Ectodermal cell (in vitro differentiated cells): ENCODE results near the gene GRP.
"Not testable (repeated sequence)": the region's sequence is repeated elsewhere in the genome, so short reads cannot be mapped to it uniquely, and the experiment has no call there.

ENCODE experiments used
- H3K27ac ChIP-seq: 2 replicates; pipeline ENCODE4 v1.7.0; 2013; ENCODE audit warnings: mild to moderate bottlenecking, low read depth, low read length; ENCODE audit not compliant: insufficient read depth, poor library complexity, severe bottlenecking
- H3K27me3 ChIP-seq: 2 replicates; pipeline ENCODE4 v1.7.0; 2013; ENCODE audit warnings: mild to moderate bottlenecking, low read length; ENCODE audit not compliant: insufficient read depth, control insufficient read depth, poor library complexity, severe bottlenecking
- H3K36me3 ChIP-seq: one replicate; pipeline ENCODE4 v1.7.0; 2013; ENCODE audit warnings: low read length; ENCODE audit not compliant: control insufficient read depth, insufficient read depth
- H3K4me1 ChIP-seq: one replicate; pipeline ENCODE4 v1.7.0; 2013; ENCODE audit warnings: low read length; ENCODE audit not compliant: control insufficient read depth, insufficient read depth
- H3K4me3 ChIP-seq: 2 replicates; pipeline ENCODE4 v1.7.0; 2013; ENCODE audit warnings: low read depth, low read length, control low read depth; ENCODE audit not compliant: insufficient read depth
- H3K9me3 ChIP-seq: 2 replicates; pipeline ENCODE4 v1.7.0; 2013; ENCODE audit warnings: mild to moderate bottlenecking, low read length, moderate library complexity; ENCODE audit not compliant: control insufficient read depth
- WGBS, 2 experiments: methylation state at CpG; one replicate each; pipeline ENCODE4 v1.1.7; 2013; ENCODE audit warnings: missing lambda C conversion rate in 2 of 2; 5-methylcytosine and 5-hydroxymethylcytosine counted together

GRP gene

GRCh38 chr18:59246796-59247195, 26.8 kb downstream of the GRP start:
- no peak overlapping the region for H3K4me3 ChIP-seq
- H3K4me1 ChIP-seq = no peaks in the 10 kb centered on the region
- WGBS, 2 experiments = 65 to 73% methylated on average over 4 of the region's 4 CpGs
- H3K9me3 ChIP-seq = no peaks in the 10 kb centered on the region
- H3K27me3 ChIP-seq = peaks cover 42% of the 10 kb centered on the region
- H3K36me3 ChIP-seq = no peaks in the 10 kb centered on the region
- no peak overlapping the region for H3K27ac ChIP-seq

GRCh38 chr18:59249199-59249774, 29.3 kb downstream of the GRP start:
- H3K27me3 ChIP-seq = peaks cover 42% of the 10 kb centered on the region
- no peak overlapping the region for H3K27ac ChIP-seq
- no peaks in the 10 kb centered on the region for H3K4me1 ChIP-seq
- H3K4me3 ChIP-seq = no peak overlapping the region
- no peaks in the 10 kb centered on the region for H3K36me3 ChIP-seq
- 8 to 45% methylated on average over 3 to 5 of the region's 5 CpGs for WGBS, 2 experiments
- no peaks in the 10 kb centered on the region for H3K9me3 ChIP-seq

DNA sequence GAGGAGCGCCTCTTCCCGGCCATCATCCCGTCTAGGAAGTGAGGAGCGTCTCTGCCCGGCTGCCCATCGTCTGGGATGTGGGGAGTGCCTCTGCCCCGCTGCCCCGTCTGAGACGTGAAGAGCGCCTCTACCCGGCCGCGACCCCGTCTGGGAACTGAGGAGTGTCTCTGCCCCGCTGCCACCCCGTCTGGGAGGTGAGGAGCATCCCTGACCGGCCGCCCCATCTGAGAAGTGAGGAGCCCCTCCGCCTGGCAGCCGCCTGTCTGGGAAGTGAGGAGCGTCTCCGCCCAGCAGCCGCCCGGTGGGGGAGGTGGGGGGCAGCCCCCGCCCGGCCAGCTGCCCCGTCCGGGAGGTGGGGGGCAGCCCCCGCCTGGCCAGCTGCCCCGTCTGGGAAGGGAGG, 35.5 kb downstream of the GRP start:
- WGBS, 2 experiments = 85% methylated on average over 28 to 30 of the region's 30 CpGs
- H3K36me3 ChIP-seq, H3K4me1 ChIP-seq, H3K27me3 ChIP-seq, H3K9me3 ChIP-seq, H3K4me3 ChIP-seq, H3K27ac ChIP-seq: not testable (repeated sequence)

DNA sequence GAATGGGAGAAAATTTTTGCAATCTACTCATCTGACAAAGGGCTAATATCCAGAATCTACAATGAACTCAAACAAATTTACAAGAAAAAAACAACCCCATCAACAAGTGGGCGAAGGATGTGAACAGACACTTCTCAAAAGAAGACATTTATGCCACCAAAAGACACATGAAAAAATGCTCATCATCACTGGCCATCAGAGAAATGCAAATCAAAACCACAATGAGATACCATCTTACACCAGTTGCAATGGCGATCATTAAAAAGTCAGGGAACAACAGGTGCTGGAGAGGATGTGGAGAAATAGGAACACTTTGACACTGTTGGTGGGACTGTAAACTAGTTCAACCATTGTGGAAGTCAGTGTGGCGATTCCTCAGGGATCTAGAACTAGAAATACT, 41.9 kb downstream of the GRP start:
- peaks cover 48% of the 10 kb centered on the region for H3K27me3 ChIP-seq
- H3K36me3 ChIP-seq, H3K4me3 ChIP-seq, H3K27ac ChIP-seq, H3K4me1 ChIP-seq, H3K9me3 ChIP-seq: not testable (repeated sequence)
- 80% methylated on average over 1 of the region's 3 CpGs; no CpG with 5 or more reads in 1 of the 2 experiments for WGBS, 2 experiments

GRCh38 chr18:59262243-59262642, 42.3 kb downstream of the GRP start:
- not testable (repeated sequence) for H3K9me3 ChIP-seq, H3K27ac ChIP-seq, H3K36me3 ChIP-seq, H3K4me1 ChIP-seq, H3K4me3 ChIP-seq
- no CpG with 5 or more reads among the region's 2 CpGs for WGBS, 2 experiments
- peaks cover 52% of the 10 kb centered on the region for H3K27me3 ChIP-seq

GRCh38 chr18:59263661-59264060, 43.7 kb downstream of the GRP start:
- H3K4me3 ChIP-seq = no peak overlapping the region
- peaks cover 67% of the 10 kb centered on the region for H3K27me3 ChIP-seq
- WGBS, 2 experiments = 10 to 11% methylated on average over 14 to 15 of the region's 16 CpGs
- no peaks in the 10 kb centered on the region for H3K36me3 ChIP-seq
- H3K4me1 ChIP-seq = peaks cover 4% of the 10 kb centered on the region
- no peak overlapping the region for H3K27ac ChIP-seq
- H3K9me3 ChIP-seq = no peaks in the 10 kb centered on the region

DNA sequence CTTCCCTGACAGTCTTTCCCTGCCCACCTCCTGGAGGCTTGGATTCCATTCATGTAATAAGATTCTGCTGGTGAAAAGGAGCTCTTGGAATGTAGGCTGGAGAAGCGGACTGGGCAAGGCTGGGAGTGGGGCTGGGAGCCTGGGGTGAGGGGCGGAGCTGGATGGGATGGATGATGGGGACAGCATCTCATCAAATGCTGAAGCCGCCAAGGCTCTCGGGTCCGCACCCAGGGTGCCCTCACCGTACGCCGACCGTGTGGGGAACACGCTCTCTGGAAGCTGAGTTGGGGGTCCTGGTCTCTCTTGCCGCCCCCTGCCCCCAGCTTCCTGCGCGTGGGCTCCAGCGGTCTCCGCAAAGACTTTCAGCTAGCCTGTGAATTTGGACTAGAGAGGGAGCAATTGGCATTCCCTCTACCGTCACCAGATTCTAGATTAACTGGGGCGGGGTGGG, 44.2 kb downstream of the GRP start:
- no peaks in the 10 kb centered on the region for H3K36me3 ChIP-seq
- no peak overlapping the region for H3K27ac ChIP-seq
- H3K4me3 ChIP-seq = no peak overlapping the region
- 1 to 3% methylated on average over 15 to 17 of the region's 17 CpGs for WGBS, 2 experiments
- peaks cover 4% of the 10 kb centered on the region for H3K4me1 ChIP-seq
- H3K9me3 ChIP-seq = no peaks in the 10 kb centered on the region
- peaks cover 71% of the 10 kb centered on the region for H3K27me3 ChIP-seq

GRCh38 chr18:59264651-59265245, 44.8 kb downstream of the GRP start:
- Histone ChIP-seq H3K9me3 (no peaks in the 10 kb centered on the region), H3K27me3 (peaks cover 77% of the 10 kb centered on the region), H3K36me3 (no peaks in the 10 kb centered on the region), H3K27ac (no peak overlapping the region), H3K4me3 (no peak overlapping the region), H3K4me1 (peaks cover 4% of the 10 kb centered on the region)
- 6% methylated on average over 41 of the region's 41 CpGs for WGBS, 2 experiments

DNA sequence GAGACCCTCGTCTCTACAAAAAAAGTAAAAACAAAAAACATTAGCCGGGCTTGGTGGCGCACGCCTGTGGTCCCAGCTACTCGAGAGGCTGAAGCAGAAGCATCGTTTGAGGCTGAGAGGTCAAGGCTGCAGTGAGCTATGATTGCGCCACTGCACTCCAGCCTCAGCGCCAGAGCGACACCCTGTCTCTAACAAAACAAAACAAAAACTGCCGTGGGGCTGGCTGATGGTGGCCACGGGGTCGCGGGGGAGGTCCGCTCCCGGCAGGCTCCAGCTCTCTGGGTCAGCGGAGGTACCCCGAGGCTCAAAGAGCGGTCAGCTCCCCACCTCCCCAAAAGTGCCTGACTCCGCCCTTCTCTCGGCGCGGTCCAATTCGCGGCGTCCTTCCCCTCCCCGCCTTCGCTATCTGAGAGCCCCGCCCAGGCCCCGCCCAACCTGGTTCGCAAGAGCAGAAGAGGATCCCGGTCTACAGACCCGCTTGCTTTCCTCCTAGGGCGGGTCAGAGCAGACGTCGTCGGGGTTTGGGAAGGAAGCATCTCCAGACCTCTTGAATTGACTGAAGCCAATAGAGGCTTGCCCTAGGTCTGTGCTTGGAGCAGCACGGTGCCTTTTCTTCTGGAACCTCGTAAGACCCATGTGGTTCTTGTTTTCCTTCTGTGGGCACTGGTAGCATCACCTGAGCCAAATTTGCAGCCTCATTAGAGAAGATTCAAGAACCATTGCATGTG, 45.5 kb downstream of the GRP start:
- H3K4me1 ChIP-seq = peaks cover 4% of the 10 kb centered on the region
- H3K27me3 ChIP-seq = peaks cover 81% of the 10 kb centered on the region
- H3K4me3 ChIP-seq = no peak overlapping the region
- no peaks in the 10 kb centered on the region for H3K36me3 ChIP-seq
- WGBS, 2 experiments = 3% methylated on average over 38 of the region's 38 CpGs
- H3K27ac ChIP-seq = no peak overlapping the region
- no peaks in the 10 kb centered on the region for H3K9me3 ChIP-seq

DNA sequence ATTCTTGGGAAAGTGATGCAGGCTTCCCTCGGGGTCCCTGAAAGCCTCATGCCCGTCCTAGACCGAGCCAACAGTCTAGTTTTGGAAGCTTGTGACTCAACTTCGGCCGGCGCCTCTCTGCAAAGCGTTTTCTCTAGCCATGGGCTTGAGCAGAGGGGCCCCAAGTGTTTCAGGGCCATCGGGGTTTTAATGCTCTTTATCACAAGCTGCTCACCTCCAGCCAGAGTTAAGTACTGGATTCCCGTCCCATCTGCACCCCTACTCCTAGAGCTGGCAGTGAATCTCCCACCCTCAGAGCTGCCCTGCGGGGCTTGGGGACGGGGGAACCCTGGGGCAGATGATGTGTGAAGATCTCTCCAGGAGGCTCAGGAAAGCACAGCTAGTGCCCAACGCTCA, 46.0 kb downstream of the GRP start:
- no peak overlapping the region for H3K4me3 ChIP-seq
- H3K27ac ChIP-seq = no peak overlapping the region
- H3K36me3 ChIP-seq = no peaks in the 10 kb centered on the region
- peaks cover 4% of the 10 kb centered on the region for H3K4me1 ChIP-seq
- H3K27me3 ChIP-seq = peaks cover 87% of the 10 kb centered on the region
- 21 to 24% methylated on average over 12 of the region's 12 CpGs for WGBS, 2 experiments
- H3K9me3 ChIP-seq = no peaks in the 10 kb centered on the region
